Measurements from ENCODE around the gene EDEM3.
"Not testable (repeated sequence)": the region's sequence is repeated elsewhere in the genome, so short reads cannot be mapped to it uniquely, and the experiment has no call there.

The EDEM3 gene

DNA sequence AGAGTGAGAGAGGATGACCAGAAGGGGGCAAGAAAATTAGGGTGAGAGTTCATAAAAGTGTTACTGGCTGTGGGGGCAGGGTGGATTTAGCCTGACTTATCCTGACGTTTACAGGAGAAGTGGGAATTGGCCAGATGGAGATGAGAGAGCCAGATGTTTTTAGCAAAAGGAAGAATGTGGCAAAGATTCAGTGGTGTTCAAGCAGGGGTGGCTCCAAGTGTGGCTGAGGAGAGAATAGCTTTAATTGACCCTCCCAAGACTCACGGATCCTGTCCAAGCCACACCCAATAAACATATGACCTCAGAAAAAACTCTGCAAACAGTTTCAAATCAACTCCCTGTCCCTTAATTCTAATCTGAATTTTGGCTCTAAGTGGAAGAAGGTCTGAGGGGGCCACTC, 35.2 kb upstream of the EDEM3 start:
- Histone ChIP-seq H3K27me3 (ENCODE audit: control insufficient read depth, insufficient read depth, low read length) (no peaks in the 10 kb centered on the region), H3K36me3 (ENCODE audit: control insufficient read depth, insufficient read depth, low read length) (no peaks in the 10 kb centered on the region), H3K27ac (ENCODE audit: low read depth, low read length) (no peak overlapping the region), H3K9me3 (ENCODE audit: control insufficient read depth, insufficient read depth, low read depth, low read length) (0 out of 2 replicates have a peak, but pooled peaks cover 3% of the 10 kb centered on the region), H3K4me3 (ENCODE audit: low read depth, low read length) (no peak overlapping the region), H3K9ac (ENCODE audit: low read length) (no peak overlapping the region), H3K4me1 (ENCODE audit: control insufficient read depth, insufficient read depth, low read length) (no peaks in the 10 kb centered on the region)

DNA sequence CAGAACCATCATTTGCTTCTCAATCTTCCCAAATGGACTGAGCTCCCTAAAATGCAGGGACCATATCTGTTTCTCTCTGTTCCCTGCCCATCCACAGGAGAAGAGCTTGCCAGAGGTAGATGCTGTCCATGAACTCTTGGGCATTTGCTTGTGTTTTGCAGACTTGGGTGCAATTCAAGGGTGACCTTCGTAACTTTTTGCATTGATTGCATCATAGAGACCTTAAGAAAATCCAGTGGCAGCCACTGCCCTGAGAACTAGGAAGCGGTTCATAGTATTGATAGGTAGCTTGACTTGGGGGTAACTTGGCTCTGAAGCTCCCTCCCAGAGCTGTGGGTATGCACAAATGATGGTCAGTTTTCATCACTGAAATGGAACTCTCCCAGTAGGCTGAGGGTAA, 34.3 kb upstream of the EDEM3 start:
- H3K27me3 ChIP-seq (ENCODE audit: control insufficient read depth, insufficient read depth, low read length): no peaks in the 10 kb centered on the region
- no peaks in the 10 kb centered on the region for H3K4me1 ChIP-seq (ENCODE audit: control insufficient read depth, insufficient read depth, low read length)
- H3K9me3 ChIP-seq (ENCODE audit: control insufficient read depth, insufficient read depth, low read depth, low read length): peaks cover 11% of the 10 kb centered on the region; the same call in 1 of the 2 replicates
- H3K9ac ChIP-seq (ENCODE audit: low read length): no peak overlapping the region
- H3K4me3 ChIP-seq (ENCODE audit: low read depth, low read length): no peak overlapping the region
- no peaks in the 10 kb centered on the region for H3K36me3 ChIP-seq (ENCODE audit: control insufficient read depth, insufficient read depth, low read length)
- no peak overlapping the region for H3K27ac ChIP-seq (ENCODE audit: low read depth, low read length)

DNA sequence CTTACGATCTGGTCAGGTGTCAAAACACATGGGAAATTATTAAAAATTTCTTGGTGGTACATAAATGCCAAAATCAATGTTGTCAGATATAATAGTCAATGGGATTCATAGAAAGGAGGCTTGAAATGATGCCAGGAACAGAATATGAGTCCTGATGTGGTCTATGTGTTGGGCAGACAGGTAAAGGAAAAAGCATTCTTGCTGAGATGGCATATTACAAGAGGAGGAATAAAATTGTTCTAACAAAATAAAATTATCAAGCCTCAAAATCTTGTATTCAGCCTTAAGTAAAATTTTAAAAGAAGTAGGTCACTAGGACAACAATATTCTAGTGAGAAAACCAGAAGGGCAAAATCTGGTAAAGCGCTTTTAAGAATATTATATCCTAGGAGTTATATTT, 30.9 kb upstream of the EDEM3 start:
- Histone ChIP-seq H3K27me3 (ENCODE audit: control insufficient read depth, insufficient read depth, low read length) (no peaks in the 10 kb centered on the region), H3K27ac (ENCODE audit: low read depth, low read length) (no peak overlapping the region), H3K4me1 (ENCODE audit: control insufficient read depth, insufficient read depth, low read length) (no peaks in the 10 kb centered on the region), H3K4me3 (ENCODE audit: low read depth, low read length) (no peak overlapping the region), H3K9me3 (ENCODE audit: control insufficient read depth, insufficient read depth, low read depth, low read length) (peaks cover 29% of the 10 kb centered on the region), H3K9ac (ENCODE audit: low read length) (no peak overlapping the region), H3K36me3 (ENCODE audit: control insufficient read depth, insufficient read depth, low read length) (no peaks in the 10 kb centered on the region)

DNA sequence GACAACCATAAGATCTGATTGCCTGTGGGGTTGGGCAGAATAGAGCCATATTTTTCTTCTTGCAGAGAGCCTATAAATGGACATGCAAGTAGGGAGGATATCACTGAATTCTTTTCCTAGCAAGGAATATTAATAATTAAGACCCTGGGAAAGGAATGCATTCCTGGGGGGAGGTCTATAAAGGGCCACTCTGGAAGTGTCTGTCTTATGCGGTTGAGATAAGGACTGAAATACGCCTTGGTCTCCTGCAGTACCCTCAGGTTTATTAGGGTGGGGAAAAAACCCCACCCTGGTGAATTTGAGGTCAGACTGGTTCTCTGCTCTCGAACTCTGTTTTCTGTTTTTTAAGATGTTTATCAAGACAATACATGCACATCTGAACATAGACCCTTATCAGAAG, 29.1 kb upstream of the EDEM3 start:
- not testable (repeated sequence) for H3K9ac ChIP-seq (ENCODE audit: low read length); H3K27ac ChIP-seq (ENCODE audit: low read depth, low read length); H3K36me3 ChIP-seq (ENCODE audit: control insufficient read depth, insufficient read depth, low read length); H3K4me1 ChIP-seq (ENCODE audit: control insufficient read depth, insufficient read depth, low read length); H3K4me3 ChIP-seq (ENCODE audit: low read depth, low read length); H3K27me3 ChIP-seq (ENCODE audit: control insufficient read depth, insufficient read depth, low read length)
- H3K9me3 ChIP-seq (ENCODE audit: control insufficient read depth, insufficient read depth, low read depth, low read length): peaks cover 29% of the 10 kb centered on the region

GRCh38 chr1:184781941-184782340, 27.3 kb upstream of the EDEM3 start:
- Histone ChIP-seq H3K9ac (ENCODE audit: low read length) (no peak overlapping the region), H3K9me3 (ENCODE audit: control insufficient read depth, insufficient read depth, low read depth, low read length) (peaks cover 29% of the 10 kb centered on the region), H3K27me3 (ENCODE audit: control insufficient read depth, insufficient read depth, low read length) (no peaks in the 10 kb centered on the region), H3K27ac (ENCODE audit: low read depth, low read length) (no peak overlapping the region), H3K4me1 (ENCODE audit: control insufficient read depth, insufficient read depth, low read length) (no peaks in the 10 kb centered on the region), H3K36me3 (ENCODE audit: control insufficient read depth, insufficient read depth, low read length) (no peaks in the 10 kb centered on the region), H3K4me3 (ENCODE audit: low read depth, low read length) (no peak overlapping the region)

GRCh38 chr1:184775885-184776284, 21.2 kb upstream of the EDEM3 start:
- Histone ChIP-seq H3K27me3 (ENCODE audit: control insufficient read depth, insufficient read depth, low read length) (no peaks in the 10 kb centered on the region), H3K9me3 (ENCODE audit: control insufficient read depth, insufficient read depth, low read depth, low read length) (no peaks in the 10 kb centered on the region), H3K27ac (ENCODE audit: low read depth, low read length) (no peak overlapping the region), H3K9ac (ENCODE audit: low read length) (no peak overlapping the region), H3K36me3 (ENCODE audit: control insufficient read depth, insufficient read depth, low read length) (no peaks in the 10 kb centered on the region), H3K4me1 (ENCODE audit: control insufficient read depth, insufficient read depth, low read length) (peaks cover 3% of the 10 kb centered on the region; the same call in 1 of the 2 replicates), H3K4me3 (ENCODE audit: low read depth, low read length) (no peak overlapping the region)

DNA sequence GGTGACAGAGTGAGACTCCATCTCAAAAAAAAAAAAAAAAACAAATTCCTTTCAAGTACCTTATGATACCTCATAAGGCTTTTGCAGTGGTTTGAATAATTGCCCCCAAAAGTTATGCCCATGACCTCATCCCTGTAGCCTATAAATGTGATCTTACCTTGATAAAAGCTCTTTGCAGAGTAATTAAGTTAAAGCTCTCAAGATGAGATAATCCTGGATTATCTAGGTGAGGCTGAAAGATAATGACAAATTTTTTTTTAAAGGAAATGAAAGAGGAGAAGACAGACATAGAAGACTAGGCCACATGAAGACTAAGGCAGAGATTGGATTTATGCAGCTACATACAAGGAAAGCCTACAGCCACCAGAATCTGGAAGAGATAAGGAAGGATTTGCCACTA, 20.7 kb upstream of the EDEM3 start:
- no peaks in the 10 kb centered on the region for H3K36me3 ChIP-seq (ENCODE audit: control insufficient read depth, insufficient read depth, low read length)
- H3K4me1 ChIP-seq (ENCODE audit: control insufficient read depth, insufficient read depth, low read length): peaks cover 3% of the 10 kb centered on the region; the same call in 1 of the 2 replicates
- H3K9me3 ChIP-seq (ENCODE audit: control insufficient read depth, insufficient read depth, low read depth, low read length): no peaks in the 10 kb centered on the region
- H3K4me3 ChIP-seq (ENCODE audit: low read depth, low read length): no peak overlapping the region
- no peak overlapping the region for H3K9ac ChIP-seq (ENCODE audit: low read length)
- H3K27me3 ChIP-seq (ENCODE audit: control insufficient read depth, insufficient read depth, low read length): no peaks in the 10 kb centered on the region
- no peak overlapping the region for H3K27ac ChIP-seq (ENCODE audit: low read depth, low read length)

DNA sequence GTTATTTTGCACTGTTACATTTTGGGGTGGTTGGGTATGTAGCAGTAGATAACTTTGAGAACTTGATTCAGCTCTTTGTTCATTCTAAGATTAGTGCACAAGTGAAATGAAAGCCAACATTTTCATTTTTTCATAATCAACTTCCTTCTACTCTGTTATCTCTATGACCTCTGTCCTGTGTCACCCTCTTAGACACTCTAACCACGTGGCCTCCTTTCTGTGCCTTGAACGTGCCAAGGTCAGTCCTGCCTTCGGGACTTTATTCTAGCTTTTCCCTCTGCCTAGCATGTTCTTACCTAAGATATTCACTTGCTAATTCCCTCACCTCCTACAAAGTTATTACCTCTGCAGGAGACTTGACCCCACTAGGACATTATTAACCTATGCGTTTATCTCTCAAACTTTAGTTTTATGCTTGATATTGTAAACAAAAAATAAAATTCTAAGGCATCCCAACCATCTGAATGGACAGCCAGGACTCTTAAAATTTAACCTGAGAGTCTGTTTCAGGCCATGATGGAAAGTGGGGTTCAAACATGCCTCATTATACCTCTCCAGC, 19.2 kb upstream of the EDEM3 start:
- Histone ChIP-seq H3K4me1 (ENCODE audit: control insufficient read depth, insufficient read depth, low read length) (peaks cover 3% of the 10 kb centered on the region; the same call in 1 of the 2 replicates), H3K9me3 (ENCODE audit: control insufficient read depth, insufficient read depth, low read depth, low read length) (no peaks in the 10 kb centered on the region), H3K9ac (ENCODE audit: low read length) (no peak overlapping the region), H3K27ac (ENCODE audit: low read depth, low read length) (no peak overlapping the region), H3K4me3 (ENCODE audit: low read depth, low read length) (no peak overlapping the region), H3K36me3 (ENCODE audit: control insufficient read depth, insufficient read depth, low read length) (no peaks in the 10 kb centered on the region), H3K27me3 (ENCODE audit: control insufficient read depth, insufficient read depth, low read length) (no peaks in the 10 kb centered on the region)

- Histone ChIP-seq H3K36me3 (ENCODE audit: control insufficient read depth, insufficient read depth, low read length) (no peaks in the 10 kb centered on the region), H3K27ac (ENCODE audit: low read depth, low read length) (no peak overlapping the region), H3K4me3 (ENCODE audit: low read depth, low read length) (no peak overlapping the region), H3K4me1 (ENCODE audit: control insufficient read depth, insufficient read depth, low read length) (peaks cover 3% of the 10 kb centered on the region; the same call in 1 of the 2 replicates), H3K9me3 (ENCODE audit: control insufficient read depth, insufficient read depth, low read depth, low read length) (no peaks in the 10 kb centered on the region), H3K9ac (ENCODE audit: low read length) (no peak overlapping the region), H3K27me3 (ENCODE audit: control insufficient read depth, insufficient read depth, low read length) (no peaks in the 10 kb centered on the region)
Observed at GRCh38 chr1:184771190-184771691, 16.6 kb upstream of the EDEM3 start.

GRCh38 chr1:184770181-184770979, 15.7 kb upstream of the EDEM3 start:
- Histone ChIP-seq H3K4me1 (ENCODE audit: control insufficient read depth, insufficient read depth, low read length) (peaks cover 3% of the 10 kb centered on the region; the same call in 1 of the 2 replicates), H3K27me3 (ENCODE audit: control insufficient read depth, insufficient read depth, low read length) (no peaks in the 10 kb centered on the region), H3K27ac (ENCODE audit: low read depth, low read length) (no peak overlapping the region), H3K36me3 (ENCODE audit: control insufficient read depth, insufficient read depth, low read length) (no peaks in the 10 kb centered on the region), H3K9me3 (ENCODE audit: control insufficient read depth, insufficient read depth, low read depth, low read length) (no peaks in the 10 kb centered on the region), H3K9ac (ENCODE audit: low read length) (no peak overlapping the region), H3K4me3 (ENCODE audit: low read depth, low read length) (no peak overlapping the region)

- H3K36me3 ChIP-seq (ENCODE audit: control insufficient read depth, insufficient read depth, low read length): no peaks in the 10 kb centered on the region
- H3K4me3 ChIP-seq (ENCODE audit: low read depth, low read length): no peak overlapping the region
- no peaks in the 10 kb centered on the region for H3K9me3 ChIP-seq (ENCODE audit: control insufficient read depth, insufficient read depth, low read depth, low read length)
- no peak overlapping the region for H3K9ac ChIP-seq (ENCODE audit: low read length)
- H3K27me3 ChIP-seq (ENCODE audit: control insufficient read depth, insufficient read depth, low read length): no peaks in the 10 kb centered on the region
- no peak overlapping the region for H3K27ac ChIP-seq (ENCODE audit: low read depth, low read length)
- H3K4me1 ChIP-seq (ENCODE audit: control insufficient read depth, insufficient read depth, low read length): peaks cover 1% of the 10 kb centered on the region; the same call in 1 of the 2 replicates
Observed at GRCh38 chr1:184769241-184769640, 14.6 kb upstream of the EDEM3 start.

Data from HUES6 (cell line).